ENCODE measurements around the gene INSR. TPM values are rescaled to one million over a fixed set of nuclear protein-coding genes. Genes with fewer than 3 reads are reported as not detected.

Gene INSR
- polyA plus RNA-seq, 3 donors, result 26.6 to 37.0 (median 31.9) TPM

- DNase-seq (ENCODE audit: extremely low read depth in 1 of 11, low read depth in 9 of 11, low spot score in 4 of 11), result no peak
Measured at GRCh38 chr19:7124782-7125181, 169.4 kb downstream of the INSR start.

- no peak for DNase-seq (ENCODE audit: extremely low read depth in 1 of 11, low read depth in 9 of 11, low spot score in 4 of 11)
Measured at GRCh38 chr19:7122701-7123100, 171.5 kb downstream of the INSR start.

- no peak for DNase-seq (ENCODE audit: extremely low read depth in 1 of 11, low read depth in 9 of 11, low spot score in 4 of 11)
Measured at GRCh38 chr19:7120499-7120898, 173.7 kb downstream of the INSR start.

- DNase-seq (ENCODE audit: extremely low read depth in 1 of 11, low read depth in 9 of 11, low spot score in 4 of 11), result no peak
Measured at GRCh38 chr19:7119582-7119981, 174.6 kb downstream of the INSR start.

- DNase-seq (ENCODE audit: extremely low read depth in 1 of 11, low read depth in 9 of 11, low spot score in 4 of 11), result no peak
Measured at GRCh38 chr19:7117248-7117647, 177.0 kb downstream of the INSR start.

- DNase-seq (ENCODE audit: extremely low read depth in 1 of 11, low read depth in 9 of 11, low spot score in 4 of 11), result no peak
Measured at GRCh38 chr19:7115721-7116120, 178.5 kb downstream of the INSR start.

GRCh38 chr19:7113233-7113632 is 181.0 kb downstream of the INSR start:
- no peak for DNase-seq (ENCODE audit: extremely low read depth in 1 of 11, low read depth in 9 of 11, low spot score in 4 of 11)

- DNase-seq (ENCODE audit: extremely low read depth in 1 of 11, low read depth in 9 of 11, low spot score in 4 of 11), result no peak
Measured at GRCh38 chr19:7112675-7113074, 181.5 kb downstream of the INSR start.

GRCh38 chr19:7109678-7110289 is 184.4 kb downstream of the INSR start:
- no peak for DNase-seq (ENCODE audit: extremely low read depth in 1 of 11, low read depth in 9 of 11, low spot score in 4 of 11)

- no peak for DNase-seq (ENCODE audit: extremely low read depth in 1 of 11, low read depth in 9 of 11, low spot score in 4 of 11)
Measured at GRCh38 chr19:7106711-7107657, 187.2 kb downstream of the INSR start.

GRCh38 chr19:7104747-7105447 is 189.3 kb downstream of the INSR start:
- DNase-seq (ENCODE audit: extremely low read depth in 1 of 11, low read depth in 9 of 11, low spot score in 4 of 11), result no peak

- no peak for DNase-seq (ENCODE audit: extremely low read depth in 1 of 11, low read depth in 9 of 11, low spot score in 4 of 11)
Measured at GRCh38 chr19:7101498-7102253, 192.5 kb downstream of the INSR start.

GRCh38 chr19:7099597-7099921 is 194.7 kb downstream of the INSR start:
- DNase-seq (ENCODE audit: extremely low read depth in 1 of 11, low read depth in 9 of 11, low spot score in 4 of 11), result no peak

- peak; percentile 83 to 92 (median 90) for DNase-seq (ENCODE audit: extremely low read depth in 1 of 11, low read depth in 9 of 11, low spot score in 4 of 11)
Measured at GRCh38 chr19:7098701-7099596, 195.3 kb downstream of the INSR start.

- DNase-seq (ENCODE audit: extremely low read depth in 1 of 11, low read depth in 9 of 11, low spot score in 4 of 11), result no peak
Measured at GRCh38 chr19:7098096-7098495, 196.1 kb downstream of the INSR start.

GRCh38 chr19:7088999-7089398 is 205.2 kb downstream of the INSR start:
- no peak for DNase-seq (ENCODE audit: extremely low read depth in 1 of 11, low read depth in 9 of 11, low spot score in 4 of 11)

GRCh38 chr19:7083076-7083956 is 210.9 kb downstream of the INSR start:
- no peak for DNase-seq (ENCODE audit: extremely low read depth in 1 of 11, low read depth in 9 of 11, low spot score in 4 of 11)
